Measurements from ENCODE around the gene SAP30L.

- no peak for TF ChIP-seq RAD21 (IDR thresholded peaks at IDR 0.05)
- TF ChIP-seq CTCF (IDR thresholded peaks at IDR 0.05; ENCODE audit: low read depth, low read length, missing input control) = no peak
- no peak for TF ChIP-seq REST (IDR thresholded peaks at IDR 0.05)
- no peak for TF ChIP-seq YY1 (IDR thresholded peaks at IDR 0.05)
- no peak for TF ChIP-seq FOXA1 (IDR thresholded peaks at IDR 0.05)
- no peak for TF ChIP-seq MAX (IDR thresholded peaks at IDR 0.05)
- no peak for TF ChIP-seq NR2F2 (IDR thresholded peaks at IDR 0.05)
- no peak for TF ChIP-seq TAF1 (conservative IDR thresholded peaks at IDR 0.05)
- no peak for TF ChIP-seq GABPA (IDR thresholded peaks at IDR 0.05 in 1 of 2, conservative IDR thresholded peaks at IDR 0.05 in 1 of 2)
Observed at GRCh38 chr5:154400678-154401077, 45.1 kb upstream of the SAP30L start.
